ENCODE measurements around the gene AMOTL1. TPM values are rescaled to one million over a fixed set of nuclear protein-coding genes. Genes with fewer than 3 reads are reported as not detected.

AMOTL1 gene
- total and polyA plus RNA-seq, 12 donors: 3.0 to 26.7 (median 19.5) TPM

DNA sequence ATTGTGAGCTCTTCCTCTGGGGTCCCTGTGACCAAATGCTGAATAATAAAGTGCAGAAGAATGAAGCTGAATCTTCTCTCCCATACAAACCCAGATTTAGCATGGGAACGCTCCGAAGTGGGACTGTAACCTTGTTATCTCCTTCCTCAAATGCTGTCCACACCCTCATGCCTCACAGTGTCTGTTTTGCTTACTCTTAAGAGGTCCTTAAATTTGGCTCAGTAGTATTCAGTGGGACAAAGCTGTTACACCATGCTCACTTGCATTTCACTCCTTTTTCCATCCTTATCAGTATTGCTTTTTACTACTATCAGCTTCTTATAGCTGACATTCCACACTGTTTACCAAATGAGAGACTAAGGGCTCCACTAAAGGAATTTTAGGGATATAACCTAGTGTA is 13.8 kb upstream of the AMOTL1 start:
- Histone ChIP-seq H3K9me3 (replicated peaks in 1 of 3) (no peaks in the 10 kb centered on the region), H3K4me3 (no peak overlapping the region), H3K27ac (no peak overlapping the region), H3K27me3 (no peaks in the 10 kb centered on the region), H3K4me1 (replicated peaks in 1 of 2) (peaks cover 0 to 10% of the 10 kb centered on the region in 2 donors), H3K36me3 (replicated peaks in 1 of 2) (no peaks in the 10 kb centered on the region)
- intact Hi-C loops (cut with DNase I): no loop called here
- no peak for DNase-seq
- 61 to 78% (median 72%) methylated on average over 2 of the region's 2 CpGs for WGBS, 4 donors
- no peak for TF ChIP-seq POLR2A (IDR thresholded peaks at IDR 0.05)

DNA sequence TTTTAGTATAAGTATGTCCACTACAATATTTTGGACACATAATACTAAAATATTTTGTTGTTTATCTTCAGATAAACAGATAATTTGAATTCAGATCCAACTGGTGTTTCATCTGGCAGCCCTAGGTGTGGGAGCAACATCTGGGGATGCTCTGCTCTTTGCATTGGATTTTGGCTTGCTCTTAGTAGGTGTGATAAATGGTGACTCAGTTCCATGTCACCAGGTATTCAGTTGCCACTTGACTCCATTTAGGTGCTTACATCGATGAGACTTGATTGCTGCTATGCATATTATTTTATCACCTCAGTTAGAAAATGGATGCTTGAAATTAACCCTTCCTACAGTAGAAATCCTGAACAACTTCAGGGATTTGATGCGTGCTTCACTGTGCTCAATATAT is 13.3 kb upstream of the AMOTL1 start:
- WGBS, 4 donors: 89 to 96% (median 95%) methylated on average over 2 of the region's 2 CpGs
- no peak for TF ChIP-seq POLR2A (IDR thresholded peaks at IDR 0.05)
- TF ChIP-seq, protein P1, sequence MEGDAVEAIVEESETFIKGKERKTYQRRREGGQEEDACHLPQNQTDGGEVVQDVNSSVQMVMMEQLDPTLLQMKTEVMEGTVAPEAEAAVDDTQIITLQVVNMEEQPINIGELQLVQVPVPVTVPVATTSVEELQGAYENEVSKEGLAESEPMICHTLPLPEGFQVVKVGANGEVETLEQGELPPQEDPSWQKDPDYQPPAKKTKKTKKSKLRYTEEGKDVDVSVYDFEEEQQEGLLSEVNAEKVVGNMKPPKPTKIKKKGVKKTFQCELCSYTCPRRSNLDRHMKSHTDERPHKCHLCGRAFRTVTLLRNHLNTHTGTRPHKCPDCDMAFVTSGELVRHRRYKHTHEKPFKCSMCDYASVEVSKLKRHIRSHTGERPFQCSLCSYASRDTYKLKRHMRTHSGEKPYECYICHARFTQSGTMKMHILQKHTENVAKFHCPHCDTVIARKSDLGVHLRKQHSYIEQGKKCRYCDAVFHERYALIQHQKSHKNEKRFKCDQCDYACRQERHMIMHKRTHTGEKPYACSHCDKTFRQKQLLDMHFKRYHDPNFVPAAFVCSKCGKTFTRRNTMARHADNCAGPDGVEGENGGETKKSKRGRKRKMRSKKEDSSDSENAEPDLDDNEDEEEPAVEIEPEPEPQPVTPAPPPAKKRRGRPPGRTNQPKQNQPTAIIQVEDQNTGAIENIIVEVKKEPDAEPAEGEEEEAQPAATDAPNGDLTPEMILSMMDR (IDR thresholded peaks at IDR 0.05): no peak
- H3K36me3 ChIP-seq (replicated peaks in 1 of 2): no peaks in the 10 kb centered on the region
- no peak overlapping the region for H3K27ac ChIP-seq
- intact Hi-C loops (cut with DNase I): no loop called here
- peaks cover 0 to 10% of the 10 kb centered on the region in 2 donors for H3K4me1 ChIP-seq (replicated peaks in 1 of 2)
- no peaks in the 10 kb centered on the region for H3K9me3 ChIP-seq (replicated peaks in 1 of 3)
- H3K27me3 ChIP-seq: no peaks in the 10 kb centered on the region
- no peak overlapping the region for H3K4me3 ChIP-seq
- no peak for DNase-seq

GRCh38 chr11:94755494-94755893 is 12.7 kb upstream of the AMOTL1 start:
- intact Hi-C loops (cut with DNase I): no loop called here

GRCh38 chr11:94757037-94757735 is 11.0 kb upstream of the AMOTL1 start:
- no peaks in the 10 kb centered on the region for H3K9me3 ChIP-seq (replicated peaks in 1 of 3)
- no peak overlapping the region for H3K27ac ChIP-seq

More at GRCh38 chr11:94755494-94755893, 12.7 kb upstream of the AMOTL1 start:
- Histone ChIP-seq H3K27ac (no peak overlapping the region), H3K4me1 (replicated peaks in 1 of 2) (peaks cover 0 to 8% of the 10 kb centered on the region in 2 donors), H3K36me3 (replicated peaks in 1 of 2) (no peaks in the 10 kb centered on the region), H3K9me3 (replicated peaks in 1 of 3) (no peaks in the 10 kb centered on the region), H3K4me3 (no peak overlapping the region), H3K27me3 (no peaks in the 10 kb centered on the region)
- 88 to 96% (median 94%) methylated on average over 10 to 11 of the region's 11 CpGs for WGBS, 4 donors
- DNase-seq: no peak
- TF ChIP-seq, protein P1 (IDR thresholded peaks at IDR 0.05): no peak

More at GRCh38 chr11:94757037-94757735, 11.0 kb upstream of the AMOTL1 start:
- WGBS, 4 donors: 68 to 76% (median 70%) methylated on average over 5 of the region's 5 CpGs
- H3K27me3 ChIP-seq: no peaks in the 10 kb centered on the region
- TF ChIP-seq, protein P1 (IDR thresholded peaks at IDR 0.05): no peak
- no peak for TF ChIP-seq POLR2A (IDR thresholded peaks at IDR 0.05)
- intact Hi-C loops (cut with DNase I): no loop called here
- H3K4me1 ChIP-seq (replicated peaks in 1 of 2): no peaks in the 10 kb centered on the region
- H3K4me3 ChIP-seq: no peak overlapping the region
- DNase-seq: no peak
- H3K36me3 ChIP-seq (replicated peaks in 1 of 2): no peaks in the 10 kb centered on the region

Data from adrenal gland (tissue), 12 donors.